HuH-7.5 (cell line): Measurements from ENCODE around the gene RNF44.

ENCODE experiments used
- DNase-seq: peaks from one replicate; pipeline ENCODE4 v3.0.0; 2011; ENCODE audit warnings: low spot score

Gene RNF44

DNA sequence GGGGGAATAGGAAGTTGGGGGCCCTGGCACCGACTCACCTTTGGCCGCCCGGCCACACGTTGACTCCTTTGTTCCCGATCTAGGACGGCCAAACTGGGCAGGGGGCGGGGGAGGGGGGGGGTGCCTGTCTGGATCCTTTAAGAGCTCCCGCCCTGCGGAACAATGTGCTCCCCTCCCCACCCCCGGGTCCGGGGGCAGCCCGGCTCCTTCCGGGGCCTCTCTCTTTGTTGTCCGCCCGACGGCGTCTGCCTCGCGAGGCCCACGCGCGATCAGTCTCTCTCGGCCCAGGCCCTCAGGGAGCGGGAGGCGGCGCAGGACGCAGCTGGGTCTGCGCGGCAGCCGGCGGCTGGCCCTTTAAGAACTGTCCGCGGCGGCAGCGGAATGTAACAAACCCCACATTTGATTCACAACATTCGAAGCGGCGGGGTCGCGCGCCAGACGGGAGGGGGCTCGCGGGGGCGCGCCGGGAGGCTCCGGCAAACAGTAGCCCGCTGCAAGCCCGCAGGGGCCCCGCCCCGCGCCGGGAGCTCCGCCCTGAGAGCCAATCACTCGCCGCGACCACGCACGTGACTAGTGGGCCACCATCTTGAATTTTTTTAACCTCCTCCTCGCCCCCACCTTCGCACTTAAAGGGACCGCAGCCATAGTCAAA lies at the start of gene RNF44:
Gene RNF44, minus strand, starts transcription at position 501 of the 652 bp plus-strand sequence. CDS start 4,930 bp downstream, outside the sequence.
- DNase-seq: peak; percentile 94

DNA sequence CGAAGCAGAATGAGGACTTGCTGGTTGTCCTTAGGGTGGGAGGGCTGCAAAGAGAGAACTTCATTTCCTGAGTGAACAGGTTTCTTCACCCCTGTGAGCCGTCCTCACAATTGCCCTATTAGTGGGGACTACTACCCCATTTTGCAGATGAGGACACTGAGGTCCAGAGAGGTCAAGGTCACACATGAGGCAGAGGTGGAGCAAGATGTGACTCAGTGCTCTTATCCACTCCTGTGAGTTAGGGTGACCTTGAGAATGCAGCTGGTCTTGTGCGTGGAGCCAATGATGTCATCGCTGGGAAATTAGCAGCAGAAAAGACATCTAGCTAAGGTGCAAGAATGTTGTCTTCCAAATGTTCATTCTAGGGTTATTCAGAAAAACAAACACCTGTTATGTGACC lies 45.9 kb upstream of the RNF44 start:
- DNase-seq: no peak

DNA sequence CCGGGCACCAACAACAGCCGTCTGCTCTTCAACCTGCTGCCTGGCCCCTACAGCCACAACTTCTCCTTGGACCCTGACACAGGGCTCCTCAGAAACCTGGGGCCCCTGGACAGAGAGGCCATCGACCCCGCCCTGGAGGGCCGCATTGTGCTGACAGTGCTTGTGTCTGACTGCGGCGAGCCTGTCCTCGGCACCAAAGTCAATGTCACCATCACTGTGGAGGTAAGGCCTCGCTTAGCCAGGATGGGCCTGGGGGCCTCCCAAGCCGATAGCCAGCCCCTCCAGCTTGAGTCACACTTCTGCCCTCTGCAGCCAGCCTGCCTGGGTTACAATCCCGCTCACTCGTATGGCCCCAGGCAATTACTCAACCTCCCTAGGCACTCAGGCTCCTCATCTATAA lies 44.2 kb upstream of the RNF44 start:
- no peak for DNase-seq

DNA sequence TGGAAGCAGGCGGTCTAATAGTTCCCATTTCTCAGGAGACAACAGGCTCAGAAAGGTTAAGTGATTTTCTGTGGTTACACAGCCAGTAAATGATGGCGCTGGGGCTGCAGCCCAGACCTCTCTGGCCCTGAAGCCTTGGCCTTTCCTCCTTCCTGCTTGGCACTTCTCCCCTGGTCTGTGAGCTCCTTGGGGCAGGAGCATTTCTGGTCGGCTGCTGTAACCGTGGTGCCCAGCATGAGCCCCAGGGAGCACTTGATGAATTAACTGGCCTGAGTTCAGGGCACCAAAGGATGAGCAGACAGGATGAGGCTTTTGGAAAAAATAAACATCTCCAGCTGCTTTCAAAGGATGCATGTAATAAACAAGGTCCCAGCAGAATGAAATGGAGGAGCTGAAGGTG lies 42.1 kb upstream of the RNF44 start:
- DNase-seq: no peak

DNA sequence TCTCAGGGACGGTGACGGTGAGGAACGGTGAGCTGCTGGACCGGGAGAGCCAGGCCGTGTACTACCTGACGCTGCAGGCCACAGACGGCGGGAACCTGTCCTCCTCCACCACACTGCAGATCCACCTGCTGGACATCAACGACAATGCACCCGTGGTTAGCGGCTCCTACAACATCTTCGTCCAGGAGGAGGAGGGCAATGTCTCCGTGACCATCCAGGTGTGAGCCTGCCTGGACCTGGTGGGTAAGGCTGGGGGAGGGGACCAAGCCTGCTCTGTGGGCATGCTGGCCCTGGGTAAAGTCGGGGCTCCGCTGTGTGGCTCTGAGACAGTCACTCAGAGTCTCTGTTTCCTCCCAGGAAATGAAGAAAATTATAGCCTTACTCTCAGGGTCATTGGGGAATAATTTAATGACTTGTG lies 41.2 kb upstream of the RNF44 start:
- peak; percentile 98 for DNase-seq

DNA sequence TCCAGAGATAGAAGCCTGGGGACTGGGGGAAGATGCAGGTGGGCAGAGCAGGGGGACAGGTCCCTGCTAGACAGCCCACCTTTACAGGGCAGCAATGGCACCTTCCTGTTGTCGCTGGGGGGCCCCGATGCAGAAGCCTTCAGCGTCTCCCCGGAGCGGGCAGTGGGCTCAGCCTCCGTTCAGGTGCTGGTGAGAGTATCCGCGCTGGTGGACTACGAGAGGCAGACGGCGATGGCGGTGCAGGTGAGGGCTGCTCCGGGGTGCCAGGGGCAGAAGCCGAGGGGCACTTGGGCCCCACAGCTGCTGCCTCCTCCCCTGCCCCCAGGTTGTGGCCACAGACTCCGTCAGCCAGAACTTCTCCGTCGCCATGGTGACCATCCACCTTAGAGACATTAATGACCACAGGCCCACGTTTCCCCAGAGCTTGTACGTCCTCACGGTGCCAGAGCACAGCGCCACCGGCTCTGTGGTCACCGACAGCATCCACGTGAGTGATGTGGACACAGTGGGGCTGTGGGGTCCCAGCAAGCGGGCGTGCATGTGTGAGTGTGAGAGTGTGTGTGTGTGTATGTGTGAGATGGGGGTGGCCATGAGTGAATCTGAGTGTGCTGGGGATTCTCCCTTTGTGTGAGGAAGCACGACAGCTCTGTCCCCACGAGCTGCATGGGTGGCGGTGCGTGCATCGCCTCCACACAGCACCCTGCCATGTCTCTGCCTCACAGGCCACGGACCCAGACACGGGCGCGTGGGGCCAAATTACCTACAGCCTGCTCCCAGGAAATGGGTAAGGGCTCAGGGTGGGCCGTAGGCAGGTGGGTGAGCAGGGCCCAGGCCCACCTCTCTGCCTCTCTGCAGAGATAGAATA lies 40.3 kb upstream of the RNF44 start:
- DNase-seq: no peak

DNA sequence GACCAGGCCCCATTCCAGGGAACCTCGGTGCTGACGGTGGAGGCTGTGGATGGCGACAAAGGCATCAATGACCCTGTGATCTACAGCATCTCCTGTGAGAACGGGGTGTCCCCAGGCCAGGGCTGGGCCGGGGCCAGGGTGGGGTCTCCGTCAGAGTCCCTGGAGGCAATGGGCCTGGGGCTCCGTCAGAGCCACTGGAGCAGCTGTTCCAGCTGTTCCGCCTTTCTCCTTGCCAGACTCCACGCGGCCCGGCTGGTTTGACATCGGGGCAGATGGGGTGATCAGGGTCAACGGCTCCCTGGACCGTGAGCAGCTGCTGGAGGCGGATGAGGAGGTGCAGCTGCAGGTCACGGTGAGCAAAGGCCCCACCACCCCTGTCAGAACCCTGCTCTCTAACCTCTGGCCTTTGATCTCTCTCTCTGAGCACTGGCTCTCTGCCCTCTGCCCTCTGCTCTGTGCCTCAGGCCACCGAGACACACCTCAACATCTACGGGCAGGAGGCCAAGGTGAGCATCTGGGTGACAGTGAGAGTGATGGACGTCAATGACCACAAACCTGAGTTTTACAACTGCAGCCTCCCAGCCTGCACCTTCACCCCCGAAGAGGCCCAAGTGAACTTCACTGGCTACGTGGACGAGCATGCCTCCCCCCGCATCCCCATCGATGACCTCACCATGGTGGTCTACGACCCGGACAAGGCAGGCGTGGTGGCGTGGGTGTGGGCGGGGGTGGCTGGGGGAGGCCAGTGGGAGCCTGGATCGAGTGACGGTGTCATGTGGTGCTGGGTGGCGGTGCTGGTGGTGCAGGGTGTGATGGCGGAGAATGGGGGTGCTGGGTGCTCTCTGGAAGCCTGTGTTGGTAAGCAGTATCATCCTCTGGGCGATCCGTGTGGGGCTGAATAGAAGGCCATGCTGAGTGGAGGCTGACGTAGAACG lies 38.6 kb upstream of the RNF44 start:
- no peak for DNase-seq

DNA sequence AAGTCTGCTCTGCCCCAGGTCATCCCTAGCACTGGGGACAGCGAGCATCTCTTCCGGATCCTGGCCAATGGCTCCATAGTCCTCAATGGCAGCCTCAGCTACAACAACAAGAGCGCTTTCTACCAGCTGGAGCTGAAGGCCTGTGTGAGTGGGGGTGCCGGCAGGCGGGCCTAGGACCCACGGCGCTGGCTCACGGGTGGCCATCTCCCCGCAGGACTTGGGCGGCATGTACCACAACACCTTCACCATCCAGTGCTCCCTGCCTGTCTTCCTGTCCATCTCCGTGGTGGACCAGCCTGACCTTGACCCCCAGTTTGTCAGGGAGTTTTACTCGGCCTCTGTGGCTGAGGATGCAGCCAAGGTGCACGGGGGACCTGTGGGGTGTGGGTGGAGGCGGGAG lies 37.9 kb upstream of the RNF44 start:
- no peak for DNase-seq

DNA sequence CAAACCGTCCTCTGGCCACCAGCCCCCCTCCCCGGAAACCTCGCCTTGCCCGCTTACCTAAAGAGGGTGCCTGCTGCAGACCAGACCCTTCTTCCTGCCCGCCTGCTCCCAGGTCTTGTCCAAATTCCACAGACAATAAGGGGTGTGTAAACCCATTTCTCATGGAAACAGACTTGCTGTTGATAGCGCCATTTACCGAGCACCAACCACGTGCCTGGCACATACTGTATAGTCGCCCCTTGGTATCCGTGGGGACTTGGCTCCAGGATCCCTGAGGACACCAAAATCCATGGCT lies 37.0 kb upstream of the RNF44 start:
- DNase-seq: no peak

DNA sequence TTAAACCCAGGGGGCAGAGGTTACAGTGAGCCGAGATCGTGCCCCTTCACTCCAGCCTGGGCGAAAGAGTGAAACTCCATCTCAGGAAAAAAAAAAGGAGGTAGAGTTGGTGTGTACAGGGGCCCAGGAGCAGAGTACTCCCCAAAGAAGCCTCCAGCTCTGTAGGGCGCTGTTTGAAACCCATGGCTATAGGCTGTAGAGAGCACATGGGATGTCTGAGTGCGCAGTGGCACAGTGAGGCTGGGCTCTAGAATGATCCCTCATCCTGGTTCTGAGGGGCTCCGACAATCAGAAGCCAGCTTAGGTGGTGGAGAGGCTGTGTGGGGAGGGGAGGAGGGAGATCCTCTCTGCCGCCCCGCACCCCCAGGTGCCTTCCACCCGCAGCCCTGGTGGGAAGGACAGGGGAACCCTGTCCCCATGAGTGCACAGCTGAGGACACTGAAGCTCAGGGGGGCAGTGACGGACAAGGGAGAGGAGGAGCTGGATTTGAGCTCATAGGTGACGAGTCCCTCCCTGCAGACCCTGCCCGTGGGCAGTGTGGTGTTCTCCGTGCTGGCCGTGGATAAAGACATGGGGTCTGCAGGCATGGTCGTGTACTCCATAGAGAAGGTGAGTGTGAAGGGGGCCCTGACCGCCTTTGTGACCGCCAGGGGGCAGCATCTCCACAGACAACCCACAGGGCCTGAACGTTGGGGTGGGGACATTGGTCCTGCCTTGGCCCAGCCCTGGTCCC lies 36.5 kb upstream of the RNF44 start:
- DNase-seq: peak; percentile 90

DNA sequence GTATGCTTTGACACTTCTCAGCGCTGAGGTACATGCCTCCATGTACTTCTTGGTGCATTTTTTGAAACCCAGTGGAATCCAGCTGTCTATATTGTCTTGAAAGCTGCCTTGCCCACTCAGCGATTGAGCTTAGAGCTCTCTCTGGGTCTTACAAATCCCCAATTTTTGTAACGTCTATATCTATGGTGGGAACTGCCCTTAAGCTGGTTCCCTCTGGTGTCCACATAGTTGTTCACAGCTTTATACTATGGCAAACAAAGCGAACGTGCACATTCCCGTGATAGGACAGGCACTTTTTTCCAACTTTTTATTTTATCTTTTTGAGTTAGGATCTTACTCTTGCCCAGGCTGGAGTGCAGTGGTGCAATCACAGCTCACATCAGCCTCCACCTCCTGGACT lies 32.8 kb upstream of the RNF44 start:
- no peak for DNase-seq

DNA sequence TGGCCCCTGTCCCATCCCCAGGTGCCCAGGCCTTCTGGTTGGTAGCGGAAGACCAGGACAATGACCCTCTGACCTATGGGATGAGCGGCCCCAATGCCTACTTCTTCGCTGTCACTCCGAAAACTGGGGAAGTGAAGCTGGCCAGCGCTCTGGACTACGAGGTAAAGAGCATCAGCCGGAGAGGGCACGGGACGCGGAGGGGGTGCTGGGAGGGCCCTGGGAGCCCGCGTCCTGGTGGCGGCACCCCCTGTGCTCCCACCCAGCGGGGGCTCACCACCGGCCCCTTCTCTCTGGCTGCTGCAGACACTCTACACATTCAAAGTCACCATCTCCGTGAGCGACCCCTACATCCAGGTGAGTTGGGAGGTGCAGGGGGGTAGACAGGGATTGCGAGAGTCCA lies 31.5 kb upstream of the RNF44 start:
- DNase-seq: no peak

DNA sequence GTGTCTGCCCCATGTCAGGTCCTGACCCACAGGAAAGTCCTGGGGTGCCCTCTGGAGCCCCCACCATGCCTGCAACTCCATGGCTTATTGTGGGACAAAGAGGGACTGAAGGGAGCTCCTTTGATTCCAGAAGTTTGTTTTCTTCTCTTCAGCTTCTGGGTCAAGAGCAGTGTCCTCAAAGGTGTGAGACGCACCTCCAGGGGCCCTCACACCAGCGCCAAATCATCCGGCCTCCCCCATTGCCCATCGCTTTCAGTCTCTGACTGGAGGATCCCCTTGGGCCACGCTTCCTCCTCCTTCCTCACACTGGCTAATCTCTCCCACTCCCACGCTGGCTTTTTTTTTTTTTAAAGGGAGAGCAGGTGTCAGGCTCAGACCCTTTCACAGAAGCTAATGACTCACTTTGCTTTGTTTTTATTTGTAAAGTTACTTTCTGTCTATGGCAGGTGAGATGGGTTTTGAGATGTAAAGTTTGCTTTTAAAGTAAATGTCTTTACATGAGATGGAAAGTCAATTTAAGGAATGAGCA lies 28.6 kb upstream of the RNF44 start:
- no peak for DNase-seq

DNA sequence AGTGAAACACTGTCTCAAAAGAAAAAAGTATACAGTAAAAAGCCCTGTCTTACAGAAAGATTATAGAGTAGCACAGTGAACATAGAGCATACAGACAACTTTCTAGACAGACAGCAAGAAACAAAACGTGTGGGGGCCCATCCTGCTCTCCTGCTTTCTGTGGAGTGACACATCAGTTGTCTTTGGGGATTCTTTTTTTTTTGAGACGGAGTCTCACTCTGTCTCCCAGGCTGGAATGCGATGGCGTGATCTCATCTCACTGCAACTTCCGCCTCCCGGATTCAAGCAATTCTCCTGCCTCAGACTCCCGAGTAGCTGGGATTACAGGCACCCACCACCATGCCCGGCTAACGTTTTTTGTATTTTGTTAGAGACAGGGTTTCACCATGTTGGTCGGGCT lies 26.8 kb upstream of the RNF44 start:
- DNase-seq: no peak

DNA sequence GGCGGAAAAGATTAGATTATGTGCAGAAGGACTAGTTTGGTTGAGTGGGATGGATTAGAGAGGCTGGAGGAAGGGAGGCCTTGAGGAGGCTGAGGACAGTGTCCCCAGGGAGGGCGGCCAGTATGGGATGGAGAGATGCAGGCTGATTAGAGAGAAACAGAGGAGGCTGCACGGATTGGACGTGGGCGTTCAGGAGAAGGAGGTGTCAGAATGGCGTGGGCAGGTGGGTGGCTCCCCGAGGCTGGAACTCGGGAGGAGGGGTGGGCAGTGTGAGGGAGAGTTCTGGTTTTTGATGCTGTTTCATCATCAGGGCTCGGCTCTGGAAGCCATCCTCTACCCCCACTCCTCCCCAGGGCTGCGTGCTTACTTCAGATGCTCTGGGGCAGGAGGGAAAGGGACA lies 25.0 kb upstream of the RNF44 start:
- no peak for DNase-seq

DNA sequence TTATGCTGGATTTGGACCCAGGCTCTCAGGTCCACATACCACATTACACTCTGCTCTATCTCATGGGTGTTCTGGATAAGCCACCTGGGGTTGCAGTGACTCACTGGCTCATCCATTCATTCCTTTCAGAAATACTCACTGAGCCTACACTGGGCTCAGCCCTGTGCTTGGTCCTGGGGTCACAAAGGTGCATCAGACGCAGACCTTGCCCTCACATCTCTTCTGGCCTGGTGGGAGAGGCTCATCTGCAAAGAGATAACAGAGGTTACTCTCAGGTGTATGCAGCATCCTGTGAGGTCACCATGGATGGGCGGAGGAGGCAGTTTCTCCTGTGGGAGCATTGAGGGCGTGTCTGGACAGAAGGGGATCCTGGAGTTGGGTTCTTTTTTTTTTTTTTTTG lies 24.1 kb upstream of the RNF44 start:
- no peak for DNase-seq

DNA sequence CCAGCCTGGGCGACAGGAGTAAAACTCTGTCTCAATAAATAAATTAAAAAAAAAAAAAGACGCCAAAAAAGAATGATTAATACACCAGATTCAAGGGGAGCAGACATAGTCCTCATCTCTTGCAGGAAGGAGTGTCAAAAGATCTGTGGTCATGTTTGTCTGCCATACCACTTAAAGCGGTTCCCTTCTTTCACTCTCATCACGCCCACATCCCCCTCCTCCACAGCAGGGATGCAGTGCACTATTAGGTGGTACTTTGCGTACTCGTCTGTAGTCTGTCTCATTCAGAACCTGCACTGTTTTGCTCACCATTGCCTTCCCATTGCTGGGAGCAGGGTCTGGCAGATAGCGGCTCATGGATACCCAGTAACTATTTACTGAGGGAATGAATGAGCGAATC lies 23.2 kb upstream of the RNF44 start:
- no peak for DNase-seq

DNA sequence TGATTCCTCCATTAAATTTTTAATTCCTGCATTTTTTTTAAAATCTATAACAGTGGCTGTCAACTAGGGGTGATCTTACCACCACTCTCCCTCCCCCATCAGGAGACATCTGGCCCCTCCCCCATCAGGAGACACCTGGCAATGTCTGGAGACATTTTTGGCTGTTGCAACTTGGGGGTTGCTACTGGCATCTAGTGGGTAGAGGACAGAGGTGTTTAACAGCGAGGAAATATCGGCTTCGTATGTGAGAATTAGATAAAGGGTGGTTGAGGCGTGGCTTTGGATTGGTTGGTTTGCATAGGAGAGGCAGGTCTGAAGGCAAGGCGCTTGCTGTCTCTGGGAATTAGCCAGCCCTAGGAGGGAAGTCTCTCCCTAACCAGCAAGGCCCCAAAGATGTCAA lies 22.5 kb upstream of the RNF44 start:
- DNase-seq: no peak

DNA sequence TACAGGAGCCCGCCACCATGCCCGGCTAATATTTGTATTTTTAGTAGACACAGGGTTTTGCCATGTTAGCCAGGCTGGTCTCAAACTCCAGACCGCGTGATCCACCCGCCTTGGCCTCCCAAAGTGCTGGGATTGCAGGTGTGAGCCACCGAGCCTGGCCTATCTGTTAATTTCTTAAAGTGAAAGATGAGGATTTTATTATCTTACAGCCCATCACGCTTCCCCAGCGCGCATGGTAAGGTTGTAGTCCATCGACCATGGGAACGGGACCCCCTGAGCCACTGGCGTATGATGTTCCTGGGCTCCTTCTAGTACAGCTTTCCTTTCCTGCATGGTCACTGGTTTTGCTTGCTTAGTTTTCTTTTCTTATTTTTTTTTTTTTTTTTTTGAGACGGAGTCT lies 20.6 kb upstream of the RNF44 start:
- no peak for DNase-seq

DNA sequence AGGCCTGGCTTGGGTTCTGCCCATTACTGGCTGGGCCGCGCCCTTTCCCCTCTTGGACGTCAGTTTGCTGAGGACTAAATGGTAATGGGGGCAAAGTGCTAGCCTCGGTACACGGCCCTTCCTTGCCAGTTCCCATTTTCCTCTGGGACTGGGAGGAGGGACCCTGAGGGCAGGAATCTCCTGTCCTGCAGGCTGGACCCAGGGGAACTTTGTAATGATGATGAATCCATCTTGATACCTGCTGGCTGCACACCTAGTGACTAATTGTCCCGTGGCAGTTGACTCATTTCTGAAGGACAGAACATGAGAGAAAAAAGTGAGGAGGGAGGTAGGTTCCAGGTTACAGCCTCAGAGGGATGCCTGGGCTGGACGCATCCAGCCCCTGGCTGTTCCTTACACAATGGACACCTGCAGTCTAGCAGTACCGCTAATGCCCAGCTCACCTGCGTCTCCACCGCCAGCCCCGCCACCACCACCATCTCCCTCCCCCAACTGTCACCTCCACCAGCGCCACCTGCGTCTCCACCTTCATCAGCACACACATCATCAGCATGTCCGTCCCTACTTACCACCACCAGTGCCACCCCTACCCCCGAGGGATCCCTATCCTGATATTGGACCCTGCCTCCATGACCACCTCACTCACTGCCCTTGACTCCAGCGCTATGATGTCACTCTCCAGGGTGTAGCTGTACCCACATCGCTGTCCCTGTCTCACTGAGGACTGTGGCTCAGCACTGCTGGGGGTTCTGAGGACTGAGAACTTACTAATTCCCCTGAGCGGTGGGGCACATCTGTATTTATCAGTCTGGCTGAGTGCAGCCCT lies 16.3 kb upstream of the RNF44 start:
- DNase-seq: no peak

DNA sequence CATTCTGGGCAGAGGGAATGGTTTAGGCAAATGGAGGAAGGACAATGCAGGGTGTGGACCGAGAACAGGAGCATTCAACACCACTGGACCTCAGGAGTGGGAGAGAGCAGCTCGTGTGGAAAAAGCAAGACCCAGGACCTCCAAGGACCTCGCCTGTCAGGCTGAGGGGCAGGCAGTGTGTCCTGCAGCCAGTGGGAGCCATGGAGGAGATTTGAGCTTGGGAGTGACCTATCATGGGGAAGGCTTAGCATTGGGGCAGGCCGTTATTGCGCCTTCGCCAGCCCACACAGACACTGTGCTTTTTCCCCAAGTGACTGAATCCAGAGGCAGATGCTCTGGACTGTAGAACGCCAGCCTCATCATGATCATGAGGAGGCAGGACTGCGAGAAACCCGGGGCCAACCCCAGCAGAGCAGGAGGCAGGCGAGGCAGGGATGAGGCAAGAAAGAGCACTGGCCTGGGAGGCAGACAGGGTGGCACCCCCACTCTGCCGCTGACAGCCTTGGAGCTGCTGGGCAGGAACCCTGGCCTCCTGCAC lies 15.2 kb upstream of the RNF44 start:
- DNase-seq: no peak
